ENCODE measurements around the gene METAP1D.

Gene METAP1D

GRCh38 chr2:172047566-172048507 is 48.1 kb downstream of the METAP1D start:
- TF ChIP-seq CTCF (IDR thresholded peaks at IDR 0.05; ENCODE audit: borderline replicate concordance, insufficient read depth, low read depth, low read length): no peak
- H3K4me3 ChIP-seq (ENCODE audit: low read depth, low read length): no peak overlapping the region

GRCh38 chr2:172048508-172049503 is 49.1 kb downstream of the METAP1D start:
- H3K4me3 ChIP-seq (ENCODE audit: low read depth, low read length): no peak overlapping the region
- no peak for TF ChIP-seq CTCF (IDR thresholded peaks at IDR 0.05; ENCODE audit: borderline replicate concordance, insufficient read depth, low read depth, low read length)

GRCh38 chr2:172049567-172050120 is 49.9 kb downstream of the METAP1D start:
- TF ChIP-seq CTCF (IDR thresholded peaks at IDR 0.05; ENCODE audit: borderline replicate concordance, insufficient read depth, low read depth, low read length): no peak
- H3K4me3 ChIP-seq (ENCODE audit: low read depth, low read length): no peak overlapping the region

GRCh38 chr2:172050479-172051125 is 50.8 kb downstream of the METAP1D start:
- TF ChIP-seq CTCF (IDR thresholded peaks at IDR 0.05; ENCODE audit: borderline replicate concordance, insufficient read depth, low read depth, low read length): no peak
- H3K4me3 ChIP-seq (ENCODE audit: low read depth, low read length): no peak overlapping the region

- H3K4me3 ChIP-seq (ENCODE audit: low read depth, low read length): no peak overlapping the region
- TF ChIP-seq CTCF (IDR thresholded peaks at IDR 0.05; ENCODE audit: borderline replicate concordance, insufficient read depth, low read depth, low read length): no peak
Measured at GRCh38 chr2:172052000-172052983, 52.5 kb downstream of the METAP1D start.
